Activated naive CD8-positive, alpha-beta T cell treated with anti-CD3 and anti-CD28 coated beads, Interleukin-2, amount 50 U/mL, for 16 hours (primary cell): ENCODE measurements around the gene ASH1L.
"Not testable (repeated sequence)": the region's sequence is repeated elsewhere in the genome, so short reads cannot be mapped to it uniquely, and the experiment has no call there.

Experiments used
- DNase-seq: peaks from one replicate; pipeline ENCODE4 v3.0.0-alpha.2; 2020; ENCODE audit warnings: low read depth, low spot score

ASH1L gene

GRCh38 chr1:155493595-155493994 lies 69.0 kb downstream of the ASH1L start:
- DNase-seq = not testable (repeated sequence)

- DNase-seq = not testable (repeated sequence)
Measured at GRCh38 chr1:155488419-155488818, 74.2 kb downstream of the ASH1L start.

- no peak for DNase-seq
Measured at GRCh38 chr1:155487541-155487940, 75.1 kb downstream of the ASH1L start.

GRCh38 chr1:155486952-155487351 lies 75.7 kb downstream of the ASH1L start:
- not testable (repeated sequence) for DNase-seq

GRCh38 chr1:155485945-155486344 lies 76.7 kb downstream of the ASH1L start:
- no peak for DNase-seq

- DNase-seq = no peak
Measured at GRCh38 chr1:155485222-155485621, 77.4 kb downstream of the ASH1L start.

GRCh38 chr1:155481741-155482241 lies 80.8 kb downstream of the ASH1L start:
- DNase-seq = no peak

- no peak for DNase-seq
Measured at GRCh38 chr1:155479205-155479604, 83.4 kb downstream of the ASH1L start.

- DNase-seq = no peak
Measured at GRCh38 chr1:155478270-155478852, 84.2 kb downstream of the ASH1L start.

- no peak for DNase-seq
Measured at GRCh38 chr1:155474146-155474545, 88.5 kb downstream of the ASH1L start.

- no peak for DNase-seq
Measured at GRCh38 chr1:155473151-155473821, 89.3 kb downstream of the ASH1L start.

- DNase-seq = no peak
Measured at GRCh38 chr1:155472491-155473083, 90.0 kb downstream of the ASH1L start.

- no peak for DNase-seq
Measured at GRCh38 chr1:155471891-155472290, 90.7 kb downstream of the ASH1L start.

GRCh38 chr1:155471026-155471425 lies 91.6 kb downstream of the ASH1L start:
- no peak for DNase-seq

- no peak for DNase-seq
Measured at GRCh38 chr1:155466996-155467395, 95.6 kb downstream of the ASH1L start.

GRCh38 chr1:155466617-155466972 lies 96.0 kb downstream of the ASH1L start:
- no peak for DNase-seq

- no peak for DNase-seq
Measured at GRCh38 chr1:155463865-155464650, 98.5 kb downstream of the ASH1L start.

- DNase-seq = no peak
Measured at GRCh38 chr1:155458111-155458510, 104.5 kb downstream of the ASH1L start.

- no peak for DNase-seq
Measured at GRCh38 chr1:155457266-155457665, 105.3 kb downstream of the ASH1L start.

GRCh38 chr1:155455588-155456195 lies 106.9 kb downstream of the ASH1L start:
- DNase-seq = no peak

- no peak for DNase-seq
Measured at GRCh38 chr1:155454096-155454495, 108.5 kb downstream of the ASH1L start.

GRCh38 chr1:155453141-155453540 lies 109.5 kb downstream of the ASH1L start:
- DNase-seq = no peak
